Mesothelial cell of epicardium (in vitro differentiated cells): ENCODE data around the gene WSCD1. TPM values are rescaled to one million over a fixed set of nuclear protein-coding genes. Genes with fewer than 3 reads are reported as not detected.

Source experiments
- DNase-seq, 2 experiments: peaks; one replicate each; pipeline ENCODE4 v3.0.0; 2021; ENCODE audit warnings: low spot score in 2 of 2; ENCODE audit not compliant: unreplicated experiment in 2 of 2
- H3K27ac Mint-ChIP-seq: 2 replicates; pipeline ENCODE4 v1.8.0; 2021; ENCODE audit warnings: mixed read lengths
- H3K27me3 Mint-ChIP-seq: 2 replicates; pipeline ENCODE4 v1.8.0; 2021; ENCODE audit warnings: low read depth, mixed read lengths
- H3K36me3 Mint-ChIP-seq: 2 replicates; pipeline ENCODE4 v1.8.0; 2021; ENCODE audit warnings: mixed read lengths
- H3K4me1 Mint-ChIP-seq: 2 replicates; pipeline ENCODE4 v1.8.0; 2021; ENCODE audit warnings: mixed read lengths
- H3K4me3 Mint-ChIP-seq: 2 replicates; pipeline ENCODE4 v1.8.0; 2021; ENCODE audit warnings: mild to moderate bottlenecking, moderate library complexity, mixed read lengths
- H3K9me3 Mint-ChIP-seq: 2 replicates; pipeline ENCODE4 v1.8.0; 2021; ENCODE audit warnings: mixed read lengths
- CTCF ChIP-seq: fragments of 200-600 bp; sonication (generic); IDR thresholded peaks from one replicate; pipeline ENCODE4 v1.5.0; 2021; ENCODE audit warnings: antibody characterized with exemption; ENCODE audit not compliant: unreplicated experiment
- total RNA-seq: library from RNA; stranded (reverse); gene quantifications from 3 replicates; pipeline ENCODE4 v1.2.1, GENCODE V29; 2021

The WSCD1 gene
- total RNA-seq, 1 donor from 2014 or later: 1.6 TPM

GRCh38 chr17:6101706-6102105 lies 31.5 kb downstream of the WSCD1 start:
- H3K4me3 Mint-ChIP-seq: no peak overlapping the region
- no peaks in the 10 kb centered on the region for H3K36me3 Mint-ChIP-seq

GRCh38 chr17:6102615-6103014 lies 32.4 kb downstream of the WSCD1 start:
- H3K9me3 Mint-ChIP-seq: no peaks in the 10 kb centered on the region
- no peaks in the 10 kb centered on the region for H3K4me1 Mint-ChIP-seq
- H3K27ac Mint-ChIP-seq: no peak overlapping the region
- no peaks in the 10 kb centered on the region for H3K36me3 Mint-ChIP-seq
- no peak for TF ChIP-seq CTCF
- peaks cover 77% of the 10 kb centered on the region for H3K27me3 Mint-ChIP-seq
- no peak for DNase-seq
- H3K4me3 Mint-ChIP-seq: no peak overlapping the region

More at GRCh38 chr17:6101706-6102105, 31.5 kb downstream of the WSCD1 start:
- TF ChIP-seq CTCF: no peak
- peaks cover 85% of the 10 kb centered on the region for H3K27me3 Mint-ChIP-seq
- no peaks in the 10 kb centered on the region for H3K9me3 Mint-ChIP-seq
- no peak for DNase-seq
- no peaks in the 10 kb centered on the region for H3K4me1 Mint-ChIP-seq
- no peak overlapping the region for H3K27ac Mint-ChIP-seq

GRCh38 chr17:6104956-6105648 lies 34.9 kb downstream of the WSCD1 start:
- Mint-ChIP-seq H3K27ac (no peak overlapping the region), H3K36me3 (no peaks in the 10 kb centered on the region), H3K27me3 (peaks cover 67% of the 10 kb centered on the region), H3K9me3 (no peaks in the 10 kb centered on the region), H3K4me1 (no peaks in the 10 kb centered on the region), H3K4me3 (no peak overlapping the region)
- DNase-seq: no peak
- TF ChIP-seq CTCF: no peak

GRCh38 chr17:6105649-6106007 lies 35.4 kb downstream of the WSCD1 start:
- Mint-ChIP-seq H3K4me1 (no peaks in the 10 kb centered on the region), H3K9me3 (no peaks in the 10 kb centered on the region), H3K27me3 (peaks cover 63% of the 10 kb centered on the region), H3K4me3 (no peak overlapping the region), H3K36me3 (no peaks in the 10 kb centered on the region), H3K27ac (no peak overlapping the region)
- no peak for TF ChIP-seq CTCF
- no peak for DNase-seq

GRCh38 chr17:6106212-6106611 lies 36.0 kb downstream of the WSCD1 start:
- no peak overlapping the region for H3K4me3 Mint-ChIP-seq
- H3K36me3 Mint-ChIP-seq: no peaks in the 10 kb centered on the region
- no peak for DNase-seq
- no peak for TF ChIP-seq CTCF
- no peaks in the 10 kb centered on the region for H3K9me3 Mint-ChIP-seq
- H3K27ac Mint-ChIP-seq: no peak overlapping the region
- H3K27me3 Mint-ChIP-seq: peaks cover 60% of the 10 kb centered on the region
- no peaks in the 10 kb centered on the region for H3K4me1 Mint-ChIP-seq

GRCh38 chr17:6107791-6108190 lies 37.6 kb downstream of the WSCD1 start:
- H3K36me3 Mint-ChIP-seq: no peaks in the 10 kb centered on the region
- TF ChIP-seq CTCF: no peak
- no peak overlapping the region for H3K4me3 Mint-ChIP-seq
- H3K27ac Mint-ChIP-seq: no peak overlapping the region
- no peaks in the 10 kb centered on the region for H3K4me1 Mint-ChIP-seq
- no peak for DNase-seq
- H3K9me3 Mint-ChIP-seq: no peaks in the 10 kb centered on the region
- peaks cover 49% of the 10 kb centered on the region for H3K27me3 Mint-ChIP-seq
